Activated naive CD4-positive, alpha-beta T cell treated with anti-CD3 and anti-CD28 coated beads, Interleukin-2, amount 50 U/mL, for 72 hours (primary cell): ENCODE results near the gene M1AP. TPM values are rescaled to one million over a fixed set of nuclear protein-coding genes. Genes with fewer than 3 reads are reported as not detected.
A peak's percentile ranks its signal among the peaks of the same experiment; 100 is the strongest.

ENCODE experiments used
- ATAC-seq, 2 donors: fragments of 150-1000 bp; cut with Tn5 transposase; 2 replicates each; pipeline ENCODE4 v1.10.0; 2021; ENCODE audit warnings: mild to moderate bottlenecking in 2 of 2, moderate library complexity in 2 of 2
- DNase-seq, 2 donors: peaks; one replicate each; pipeline ENCODE4 v3.0.0; 2021 to 2022; ENCODE audit warnings: low spot score in 2 of 2
- H3K27ac Mint-ChIP-seq, 2 donors: one replicate each; pipeline ENCODE4 v1.8.0; 2022; ENCODE audit warnings: mild to moderate bottlenecking in 2 of 2, mixed read lengths in 2 of 2
- H3K36me3 Mint-ChIP-seq, 2 donors: one replicate each; pipeline ENCODE4 v1.8.0; 2022; ENCODE audit warnings: mixed read lengths in 2 of 2
- H3K9me3 Mint-ChIP-seq, 2 donors: one replicate each; pipeline ENCODE4 v1.8.0; 2022; ENCODE audit warnings: mixed read lengths in 2 of 2
- total RNA-seq, 2 donors: library from RNA; stranded (reverse); gene quantifications; one replicate each; pipeline ENCODE4 v1.2.3, GENCODE V29; 2022

The M1AP gene
- total RNA-seq, 2 donors from 2014 or later = not detected

- no peaks in the 10 kb centered on the region for H3K9me3 Mint-ChIP-seq
- DNase-seq (no peak), ATAC-seq (no peak)
- H3K36me3 Mint-ChIP-seq = no peaks in the 10 kb centered on the region
- peak overlapping the region in 1 of 2 donors; percentile 31 for H3K27ac Mint-ChIP-seq
Observed at GRCh38 chr2:74583504-74583903, 64.6 kb downstream of the M1AP start.

- H3K9me3 Mint-ChIP-seq = no peaks in the 10 kb centered on the region
- no peaks in the 10 kb centered on the region for H3K36me3 Mint-ChIP-seq
- no peak overlapping the region for H3K27ac Mint-ChIP-seq
- no peak for DNase-seq
- ATAC-seq = no peak
Observed at GRCh38 chr2:74582184-74582583, 65.9 kb downstream of the M1AP start.

- H3K36me3 Mint-ChIP-seq = no peaks in the 10 kb centered on the region
- ATAC-seq (no peak), DNase-seq (no peak)
- no peaks in the 10 kb centered on the region for H3K9me3 Mint-ChIP-seq
- no peak overlapping the region for H3K27ac Mint-ChIP-seq
Observed at GRCh38 chr2:74581463-74581862, 66.7 kb downstream of the M1AP start.

GRCh38 chr2:74578408-74578807 is 69.7 kb downstream of the M1AP start:
- Mint-ChIP-seq H3K36me3 (peaks cover 0 to 12% of the 10 kb centered on the region in 2 donors), H3K9me3 (peaks cover 9 to 11% of the 10 kb centered on the region in 2 donors), H3K27ac (no peak overlapping the region)
- DNase-seq = no peak
- ATAC-seq = peak in 1 of 2 donors; percentile 58

- ATAC-seq (peak; percentile 30 to 85), DNase-seq (no peak)
- peaks cover 0 to 12% of the 10 kb centered on the region in 2 donors for H3K36me3 Mint-ChIP-seq
- peaks cover 9 to 11% of the 10 kb centered on the region in 2 donors for H3K9me3 Mint-ChIP-seq
- H3K27ac Mint-ChIP-seq = no peak overlapping the region
Observed at GRCh38 chr2:74577448-74577847, 70.7 kb downstream of the M1AP start.

- Mint-ChIP-seq H3K9me3 (peaks cover 9 to 11% of the 10 kb centered on the region in 2 donors), H3K36me3 (peaks cover 0 to 12% of the 10 kb centered on the region in 2 donors), H3K27ac (no peak overlapping the region)
- ATAC-seq (no peak), DNase-seq (no peak)
Observed at GRCh38 chr2:74576863-74577229, 71.3 kb downstream of the M1AP start.

- no peak overlapping the region for H3K27ac Mint-ChIP-seq
- no peak for ATAC-seq
Observed at GRCh38 chr2:74576211-74576862, 71.8 kb downstream of the M1AP start.

GRCh38 chr2:74575320-74575719 is 72.8 kb downstream of the M1AP start:
- DNase-seq (no peak), ATAC-seq (no peak)
- no peak overlapping the region for H3K27ac Mint-ChIP-seq
- peaks cover 9 to 11% of the 10 kb centered on the region in 2 donors for H3K9me3 Mint-ChIP-seq
- H3K36me3 Mint-ChIP-seq = peaks cover 0 to 12% of the 10 kb centered on the region in 2 donors

More at GRCh38 chr2:74576211-74576862, 71.8 kb downstream of the M1AP start:
- no peak for DNase-seq
- Mint-ChIP-seq H3K9me3 (peaks cover 9 to 11% of the 10 kb centered on the region in 2 donors), H3K36me3 (peaks cover 0 to 12% of the 10 kb centered on the region in 2 donors)

GRCh38 chr2:74573747-74574562 is 74.2 kb downstream of the M1AP start:
- DNase-seq (no peak), ATAC-seq (peak; percentile 28 to 71)
- H3K9me3 Mint-ChIP-seq = peaks cover 9 to 11% of the 10 kb centered on the region in 2 donors
- H3K36me3 Mint-ChIP-seq = peaks cover 0 to 12% of the 10 kb centered on the region in 2 donors
- H3K27ac Mint-ChIP-seq = peak overlapping the region; percentile 31 to 76

GRCh38 chr2:74572178-74572925 is 75.8 kb downstream of the M1AP start:
- Mint-ChIP-seq H3K36me3 (peaks cover 0 to 12% of the 10 kb centered on the region in 2 donors), H3K27ac (no peak overlapping the region), H3K9me3 (peaks cover 9 to 11% of the 10 kb centered on the region in 2 donors)
- DNase-seq (no peak), ATAC-seq (no peak)

GRCh38 chr2:74571058-74571457 is 77.1 kb downstream of the M1AP start:
- DNase-seq = peak in 1 of 2 donors; percentile 25
- H3K9me3 Mint-ChIP-seq = peaks cover 9 to 11% of the 10 kb centered on the region in 2 donors
- H3K27ac Mint-ChIP-seq = no peak overlapping the region
- H3K36me3 Mint-ChIP-seq = peaks cover 0 to 12% of the 10 kb centered on the region in 2 donors
- peak; percentile 85 to 90 for ATAC-seq

- Mint-ChIP-seq H3K36me3 (peaks cover 0 to 10% of the 10 kb centered on the region in 2 donors), H3K27ac (no peak overlapping the region), H3K9me3 (peaks cover 7 to 11% of the 10 kb centered on the region in 2 donors)
- ATAC-seq (no peak), DNase-seq (no peak)
Observed at GRCh38 chr2:74569686-74570085, 78.4 kb downstream of the M1AP start.

GRCh38 chr2:74567881-74568280 is 80.2 kb downstream of the M1AP start:
- ATAC-seq (no peak), DNase-seq (no peak)
- no peaks in the 10 kb centered on the region for H3K36me3 Mint-ChIP-seq
- no peaks in the 10 kb centered on the region for H3K9me3 Mint-ChIP-seq
- no peak overlapping the region for H3K27ac Mint-ChIP-seq

GRCh38 chr2:74566754-74567085 is 81.4 kb downstream of the M1AP start:
- ATAC-seq = peak; percentile 69 to 75

GRCh38 chr2:74566076-74566753 is 81.9 kb downstream of the M1AP start:
- H3K27ac Mint-ChIP-seq = peak overlapping the region; percentile 3 to 93
- H3K36me3 Mint-ChIP-seq = no peaks in the 10 kb centered on the region
- DNase-seq (no peak), ATAC-seq (peak in 1 of 2 donors; percentile 66)
- no peaks in the 10 kb centered on the region for H3K9me3 Mint-ChIP-seq

More at GRCh38 chr2:74566754-74567085, 81.4 kb downstream of the M1AP start:
- H3K36me3 Mint-ChIP-seq = no peaks in the 10 kb centered on the region
- no peaks in the 10 kb centered on the region for H3K9me3 Mint-ChIP-seq
- no peak for DNase-seq
- peak overlapping the region; percentile 3 to 93 for H3K27ac Mint-ChIP-seq

- no peaks in the 10 kb centered on the region for H3K9me3 Mint-ChIP-seq
- H3K36me3 Mint-ChIP-seq = no peaks in the 10 kb centered on the region
- no peak overlapping the region for H3K27ac Mint-ChIP-seq
- no peak for DNase-seq
- no peak for ATAC-seq
Observed at GRCh38 chr2:74564222-74564621, 83.9 kb downstream of the M1AP start.
